B cell (primary cell): ENCODE results near the gene PRKAR2A.
"Not testable (repeated sequence)": the region's sequence is repeated elsewhere in the genome, so short reads cannot be mapped to it uniquely, and the experiment has no call there.

Source experiments
- CTCF ChIP-seq: fragments of 200-600 bp; IDR thresholded peaks from one replicate; pipeline ENCODE4 v1.8.0; 2022; ENCODE audit warnings: antibody characterized with exemption, mild to moderate bottlenecking
- EZH2 ChIP-seq: IDR thresholded peaks from 2 replicates; pipeline ENCODE4 v1.6.1; 2012; ENCODE audit warnings: borderline replicate concordance, low read depth, mild to moderate bottlenecking, moderate library complexity, low read length; ENCODE audit not compliant: insufficient read depth, poor library complexity, severe bottlenecking

- TF ChIP-seq EZH2, CTCF: not testable (repeated sequence)
These were observed 124.4 kb downstream of the PRKAR2A start for GRCh38 chr3:48723293-48723692.
